ENCODE data around the gene MFRP.
"Not testable (repeated sequence)": the region's sequence is repeated elsewhere in the genome, so short reads cannot be mapped to it uniquely, and the experiment has no call there.

Gene MFRP

GRCh38 chr11:119346605-119347004 lies at the start of gene MFRP:
Gene MFRP, minus strand, starts transcription at chr11:119346705. Its CDS starts 192 bp downstream, at chr11:119346513.
- no peak for DNase-seq

- DNase-seq, result no peak
Measured at GRCh38 chr11:119391275-119391674, 44.8 kb upstream of the MFRP start.

GRCh38 chr11:119389611-119390254 lies 43.2 kb upstream of the MFRP start:
- no peak for DNase-seq

GRCh38 chr11:119388103-119388502 lies 41.6 kb upstream of the MFRP start:
- no peak for DNase-seq

GRCh38 chr11:119384332-119384731 lies 37.8 kb upstream of the MFRP start:
- DNase-seq, result no peak

GRCh38 chr11:119382513-119382912 lies 36.0 kb upstream of the MFRP start:
- DNase-seq, result not testable (repeated sequence)

- DNase-seq, result no peak
Measured at GRCh38 chr11:119382101-119382500, 35.6 kb upstream of the MFRP start.

GRCh38 chr11:119381181-119381988 lies 34.9 kb upstream of the MFRP start, which contains the start of gene USP2:
Gene USP2, minus strand, starts transcription at chr11:119381690. Its CDS starts 8,210 bp downstream, at chr11:119373480.
- peak; percentile 88 to 92 for DNase-seq

GRCh38 chr11:119380827-119381180 lies 34.3 kb upstream of the MFRP start:
- DNase-seq, result peak; percentile 25 to 30

GRCh38 chr11:119380160-119380826 lies 33.8 kb upstream of the MFRP start:
- no peak for DNase-seq

GRCh38 chr11:119378851-119379465 lies 32.5 kb upstream of the MFRP start:
- no peak for DNase-seq

GRCh38 chr11:119377961-119378667 lies 31.6 kb upstream of the MFRP start:
- DNase-seq, result no peak

GRCh38 chr11:119377112-119377901 lies 30.8 kb upstream of the MFRP start:
- no peak for DNase-seq

- DNase-seq, result no peak
Measured at GRCh38 chr11:119376197-119376847, 29.8 kb upstream of the MFRP start.

- DNase-seq, result no peak
Measured at GRCh38 chr11:119375337-119376196, 29.1 kb upstream of the MFRP start.

- DNase-seq, result no peak
Measured at GRCh38 chr11:119374632-119375336, 28.3 kb upstream of the MFRP start.

GRCh38 chr11:119373921-119374631 lies 27.6 kb upstream of the MFRP start:
- peak; percentile 44 to 54 for DNase-seq

- DNase-seq, result no peak
Measured at GRCh38 chr11:119373059-119373920, 26.8 kb upstream of the MFRP start.

All from AML-193 (cell line).